Nephron progenitor cell (in vitro differentiated cells): ENCODE results near the gene FRMD5.

Source experiments
- DNase-seq: peaks from one replicate; pipeline ENCODE4 v3.0.0; 2021
- H3K27ac Mint-ChIP-seq: 2 replicates; pipeline ENCODE4 v1.8.0; 2021; ENCODE audit warnings: mild to moderate bottlenecking, moderate library complexity, mixed read lengths
- H3K27me3 Mint-ChIP-seq: 2 replicates; pipeline ENCODE4 v1.8.0; 2021; ENCODE audit warnings: mild to moderate bottlenecking, low read depth, mixed read lengths; ENCODE audit not compliant: poor library complexity
- H3K36me3 Mint-ChIP-seq: 2 replicates; pipeline ENCODE4 v1.8.0; 2021; ENCODE audit warnings: low read depth, mixed read lengths
- H3K4me1 Mint-ChIP-seq: 2 replicates; pipeline ENCODE4 v1.8.0; 2021; ENCODE audit warnings: mixed read lengths
- H3K4me3 Mint-ChIP-seq: 2 replicates; pipeline ENCODE4 v1.8.0; 2021; ENCODE audit warnings: mild to moderate bottlenecking, moderate library complexity, mixed read lengths
- H3K9me3 Mint-ChIP-seq: 2 replicates; pipeline ENCODE4 v1.8.0; 2021; ENCODE audit warnings: mild to moderate bottlenecking, moderate library complexity, mixed read lengths
- CTCF ChIP-seq: fragments of 200-600 bp; sonication (generic); IDR thresholded peaks from 2 replicates; pipeline ENCODE4 v1.5.0; 2021; ENCODE audit warnings: antibody characterized with exemption

The FRMD5 gene

GRCh38 chr15:43913026-43913780, 281.9 kb downstream of the FRMD5 start:
- peaks cover 46% of the 10 kb centered on the region for H3K4me1 Mint-ChIP-seq
- no peak for DNase-seq
- peak overlapping the region; percentile 75 for H3K27ac Mint-ChIP-seq
- H3K36me3 Mint-ChIP-seq = no peaks in the 10 kb centered on the region
- no peak for TF ChIP-seq CTCF
- peaks cover 3% of the 10 kb centered on the region for H3K27me3 Mint-ChIP-seq
- no peaks in the 10 kb centered on the region for H3K9me3 Mint-ChIP-seq
- H3K4me3 Mint-ChIP-seq = no peak overlapping the region

- H3K36me3 Mint-ChIP-seq = no peaks in the 10 kb centered on the region
- H3K27ac Mint-ChIP-seq = peak overlapping the region; percentile 11
- no peak for DNase-seq
These were observed 282.9 kb downstream of the FRMD5 start for GRCh38 chr15:43912208-43912607.

GRCh38 chr15:43911235-43911781, 283.8 kb downstream of the FRMD5 start:
- no peaks in the 10 kb centered on the region for H3K9me3 Mint-ChIP-seq
- H3K27me3 Mint-ChIP-seq = peaks cover 3% of the 10 kb centered on the region
- H3K36me3 Mint-ChIP-seq = no peaks in the 10 kb centered on the region
- peaks cover 46% of the 10 kb centered on the region for H3K4me1 Mint-ChIP-seq
- no peak for TF ChIP-seq CTCF
- H3K4me3 Mint-ChIP-seq = no peak overlapping the region
- H3K27ac Mint-ChIP-seq = no peak overlapping the region
- DNase-seq = no peak

More at GRCh38 chr15:43912208-43912607, 282.9 kb downstream of the FRMD5 start:
- Mint-ChIP-seq H3K9me3 (no peaks in the 10 kb centered on the region), H3K27me3 (peaks cover 3% of the 10 kb centered on the region), H3K4me1 (peaks cover 46% of the 10 kb centered on the region), H3K4me3 (peak overlapping the region; percentile 5)
- no peak for TF ChIP-seq CTCF

GRCh38 chr15:43908516-43909050, 286.5 kb downstream of the FRMD5 start:
- Mint-ChIP-seq H3K4me1 (peaks cover 36% of the 10 kb centered on the region), H3K27ac (no peak overlapping the region), H3K27me3 (peaks cover 3% of the 10 kb centered on the region), H3K4me3 (no peak overlapping the region), H3K9me3 (no peaks in the 10 kb centered on the region), H3K36me3 (no peaks in the 10 kb centered on the region)
- no peak for DNase-seq
- TF ChIP-seq CTCF = no peak

GRCh38 chr15:43905755-43906154, 289.3 kb downstream of the FRMD5 start:
- peak overlapping the region; percentile 6 for H3K27ac Mint-ChIP-seq
- DNase-seq = no peak
- peaks cover 24% of the 10 kb centered on the region for H3K4me1 Mint-ChIP-seq
- no peak for TF ChIP-seq CTCF
- no peaks in the 10 kb centered on the region for H3K27me3 Mint-ChIP-seq
- H3K36me3 Mint-ChIP-seq = no peaks in the 10 kb centered on the region
- H3K4me3 Mint-ChIP-seq = no peak overlapping the region
- H3K9me3 Mint-ChIP-seq = no peaks in the 10 kb centered on the region
